ENCODE data around the gene ZNF513. TPM values are rescaled to one million over a fixed set of nuclear protein-coding genes. Genes with fewer than 3 reads are reported as not detected.
"Not testable (repeated sequence)": the region's sequence is repeated elsewhere in the genome, so short reads cannot be mapped to it uniquely, and the experiment has no call there.

ZNF513 gene
- total RNA-seq, 1 donor from 2014 or later = 39.3 TPM

DNA sequence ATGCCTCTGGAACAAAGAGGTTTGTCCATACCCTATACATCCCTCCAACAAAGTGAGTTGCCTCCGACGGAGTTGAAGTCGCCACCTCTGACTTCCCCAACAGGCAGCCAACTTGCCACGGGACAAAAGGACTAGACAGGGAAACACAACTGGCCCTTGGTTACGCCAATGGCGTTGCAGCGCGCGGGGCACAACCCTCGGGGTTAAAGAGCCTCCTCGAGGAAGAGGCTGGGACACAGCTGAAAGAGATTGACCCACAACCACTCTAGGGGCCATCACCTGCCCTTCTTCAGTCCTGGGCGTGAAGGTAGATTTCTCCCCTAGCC, 24.5 kb downstream of the ZNF513 start:
- peak; percentile 70 for DNase-seq (ENCODE audit: low spot score)

DNA sequence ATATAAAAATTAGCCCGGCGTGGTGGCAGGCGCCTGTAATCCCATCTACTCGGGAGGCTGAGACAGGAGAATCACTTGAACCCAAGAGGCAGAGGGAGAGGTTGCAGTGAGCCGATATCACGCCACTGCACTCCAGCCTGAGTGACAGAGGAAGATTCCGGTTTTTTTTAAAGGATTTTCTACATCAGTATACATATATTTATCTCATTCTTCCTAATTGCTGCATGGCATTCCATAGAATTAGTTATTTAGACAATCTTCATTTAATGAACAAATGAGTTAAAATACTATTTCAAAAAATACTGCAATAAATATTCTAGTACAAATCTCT, 26.0 kb downstream of the ZNF513 start:
- DNase-seq (ENCODE audit: low spot score) = no peak

DNA sequence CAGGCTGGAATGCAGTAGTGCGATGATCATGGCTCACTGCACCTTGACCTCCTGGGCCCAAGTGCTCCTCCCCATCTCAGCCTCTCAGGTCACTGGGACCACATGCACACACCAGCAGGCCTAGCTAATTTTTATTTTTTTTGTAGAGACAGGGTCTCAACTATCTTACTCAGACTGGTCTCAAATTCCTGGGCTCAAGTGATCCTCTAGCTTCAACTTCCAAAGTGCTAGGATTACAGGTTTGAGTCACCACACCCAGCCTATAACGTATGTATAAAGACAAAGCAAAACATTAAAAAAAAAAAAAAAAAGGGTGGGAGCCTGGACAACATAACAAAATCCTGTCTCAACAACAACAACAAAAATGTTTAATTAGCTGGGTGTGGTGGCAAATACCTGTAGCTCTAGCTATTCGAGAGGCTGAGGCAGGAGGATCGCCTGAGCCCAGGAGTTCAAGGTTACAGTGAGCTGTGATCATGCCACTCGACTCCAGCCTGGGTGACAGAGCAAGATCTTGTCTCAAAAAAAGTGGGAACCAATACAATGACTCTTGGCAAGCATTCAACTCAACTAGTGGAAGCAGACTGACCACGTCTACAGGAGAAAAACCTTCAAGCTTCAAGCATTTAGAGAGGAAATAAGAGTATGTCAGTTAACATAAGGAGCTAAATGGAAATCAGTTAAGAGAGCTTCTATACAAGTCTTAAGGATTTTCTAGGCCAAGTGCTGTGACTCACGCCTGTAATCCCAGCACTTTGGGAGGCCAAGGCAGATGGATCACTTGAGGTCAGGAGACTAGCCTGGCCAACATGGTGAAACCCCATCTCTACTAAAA, 26.6 kb downstream of the ZNF513 start:
- no peak for DNase-seq (ENCODE audit: low spot score)

- not testable (repeated sequence) for DNase-seq (ENCODE audit: low spot score)
These were observed 27.2 kb downstream of the ZNF513 start for GRCh38 chr2:27353386-27353761.

- no peak for DNase-seq (ENCODE audit: low spot score)
These were observed 28.5 kb downstream of the ZNF513 start for GRCh38 chr2:27351802-27352598.

- no peak for DNase-seq (ENCODE audit: low spot score)
These were observed 30.3 kb downstream of the ZNF513 start for GRCh38 chr2:27350106-27350693.

- no peak for DNase-seq (ENCODE audit: low spot score)
These were observed 32.9 kb downstream of the ZNF513 start for GRCh38 chr2:27347641-27348040.

DNA sequence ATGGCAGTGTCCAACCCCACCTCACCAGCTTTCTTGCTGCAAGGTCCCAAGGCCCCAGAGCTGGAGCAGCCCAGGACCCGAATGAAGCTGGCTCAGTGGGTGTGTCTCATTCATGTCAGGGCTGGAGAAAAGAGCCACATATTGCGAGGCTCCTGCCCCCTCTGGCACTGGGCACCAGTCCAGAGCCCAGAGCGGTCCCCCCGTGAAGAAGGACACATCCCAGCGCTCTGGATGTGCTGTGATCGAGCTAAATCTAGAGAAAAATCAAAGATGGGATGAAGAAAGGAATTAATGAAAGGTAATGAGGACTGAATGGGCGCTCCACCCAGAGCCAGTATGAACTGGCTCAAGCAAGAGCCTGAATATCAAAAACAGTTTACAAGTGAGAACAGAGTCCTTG, 44.4 kb downstream of the ZNF513 start:
- DNase-seq (ENCODE audit: low spot score) = no peak

DNA sequence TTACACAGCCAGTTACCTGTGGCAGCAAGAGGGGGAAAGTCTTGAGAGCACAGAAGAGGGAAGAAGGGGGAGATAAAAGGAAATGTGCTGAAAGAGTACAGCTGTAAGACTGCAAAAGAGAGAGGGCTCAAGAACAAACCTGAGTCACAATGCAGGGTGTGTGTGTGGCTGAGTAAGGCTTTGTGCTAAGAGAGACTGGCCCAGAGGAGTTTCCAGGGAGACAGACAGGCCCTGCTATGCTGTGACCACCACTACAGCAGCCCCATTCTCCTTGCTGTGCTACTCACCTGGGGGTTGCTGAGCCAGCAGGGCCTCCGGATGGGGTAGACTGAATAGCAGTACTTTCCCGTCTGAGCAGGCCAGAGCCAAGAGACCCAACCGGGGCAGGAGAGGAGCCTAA, 45.2 kb downstream of the ZNF513 start:
- DNase-seq (ENCODE audit: low spot score) = no peak

Other genes with a start within 250 kb of the ZNF513 start
- 45.6 TPM for gene PREB, start 246.1 kb downstream of the ZNF513 start, total RNA-seq
- gene PRR30, start 241.3 kb downstream of the ZNF513 start, total RNA-seq = not detected
- 0.42 TPM for gene TCF23, start 231.7 kb downstream of the ZNF513 start, total RNA-seq
- 131 TPM for gene ATRAID, start 168.7 kb downstream of the ZNF513 start, total RNA-seq
- gene SLC5A6, start 168.5 kb downstream of the ZNF513 start, total RNA-seq = 42.1 TPM
- 63.6 TPM for gene CAD, start 163.4 kb downstream of the ZNF513 start, total RNA-seq
- gene SLC30A3, start 117.7 kb downstream of the ZNF513 start, total RNA-seq = not detected
- not detected for gene DNAJC5G, start 105.3 kb downstream of the ZNF513 start, total RNA-seq
- 0.18 TPM for gene TRIM54, start 98.3 kb downstream of the ZNF513 start, total RNA-seq
- gene UCN, start 72.3 kb downstream of the ZNF513 start, total RNA-seq = 0.68 TPM
- 77.1 TPM for gene MPV17, start 57.6 kb downstream of the ZNF513 start, total RNA-seq
- gene GTF3C2, start 24.0 kb downstream of the ZNF513 start, total RNA-seq = 109 TPM
- 37.8 TPM for gene EIF2B4, start 10.4 kb downstream of the ZNF513 start, total RNA-seq
- 102 TPM for gene SNX17, start 10.1 kb downstream of the ZNF513 start, total RNA-seq
- gene PPM1G, start 28.9 kb upstream of the ZNF513 start, total RNA-seq = 61.7 TPM
- gene NRBP1, start 47.9 kb upstream of the ZNF513 start, total RNA-seq = 71.7 TPM
- 52.9 TPM for gene KRTCAP3, start 61.6 kb upstream of the ZNF513 start, total RNA-seq
- 40.4 TPM for gene IFT172, start 109.0 kb upstream of the ZNF513 start, total RNA-seq
- gene FNDC4, start 114.5 kb upstream of the ZNF513 start, total RNA-seq = 3.7 TPM
- gene GCKR, start 116.1 kb upstream of the ZNF513 start, total RNA-seq = 1.9 TPM
- gene ZNF512, start 202.3 kb upstream of the ZNF513 start, total RNA-seq = 48.7 TPM
- gene CCDC121, start 248.3 kb upstream of the ZNF513 start, total RNA-seq = 5.3 TPM
- gene GPN1, start 248.3 kb upstream of the ZNF513 start, total RNA-seq = 27.3 TPM